H9 (cell line): ENCODE results near the gene EHBP1. TPM values are rescaled to one million over a fixed set of nuclear protein-coding genes. Genes with fewer than 3 reads are reported as not detected.

Source experiments
- DNase-seq: peaks from one replicate; pipeline ENCODE4 v3.0.0-alpha.2; 2017
- H2AFZ ChIP-seq: one replicate; pipeline ENCODE4 v1.6.1; 2013; ENCODE audit warnings: mild to moderate bottlenecking, low read length, control low read depth, moderate library complexity
- H2AK5ac ChIP-seq: 2 replicates; pipeline ENCODE4 v1.6.1; 2013; ENCODE audit warnings: low read length, control low read depth, mixed read lengths; ENCODE audit not compliant: insufficient read length
- H2BK120ac ChIP-seq: one replicate; pipeline ENCODE4 v1.6.1; 2013; ENCODE audit warnings: low read depth, mild to moderate bottlenecking, low read length, control low read depth, inconsistent platforms; ENCODE audit not compliant: poor library complexity, severe bottlenecking
- H2BK12ac ChIP-seq: 2 replicates; pipeline ENCODE4 v1.6.1; 2013; ENCODE audit warnings: low read length, control low read depth, mixed read lengths, low read depth; ENCODE audit not compliant: insufficient read length
- H2BK15ac ChIP-seq: 2 replicates; pipeline ENCODE4 v1.6.1; 2013; ENCODE audit warnings: low read depth, low read length, control low read depth
- H2BK20ac ChIP-seq: one replicate; pipeline ENCODE4 v1.6.1; 2013; ENCODE audit warnings: low read depth, mild to moderate bottlenecking, low read length, control low read depth, inconsistent platforms; ENCODE audit not compliant: poor library complexity, severe bottlenecking
- H2BK5ac ChIP-seq: 2 replicates; pipeline ENCODE4 v1.6.1; 2013; ENCODE audit warnings: low read length, control low read depth, mixed read lengths; ENCODE audit not compliant: insufficient read length
- H3K14ac ChIP-seq: 2 replicates; pipeline ENCODE4 v1.6.1; 2013; ENCODE audit warnings: low read length, control low read depth; ENCODE audit not compliant: insufficient read depth
- H3K18ac ChIP-seq: 2 replicates; pipeline ENCODE4 v1.6.1; 2013; ENCODE audit warnings: low read depth, mild to moderate bottlenecking, mixed read lengths, low read length, control low read depth; ENCODE audit not compliant: insufficient read length
- H3K23ac ChIP-seq: 2 replicates; pipeline ENCODE4 v1.6.1; 2013; ENCODE audit warnings: low read length, control low read depth, mixed read lengths, low read depth; ENCODE audit not compliant: insufficient read length
- H3K23me2 ChIP-seq: 2 replicates; pipeline ENCODE4 v1.6.1; 2013; ENCODE audit warnings: low read depth, mild to moderate bottlenecking, mixed read lengths, low read length, control low read depth; ENCODE audit not compliant: insufficient read length, poor library complexity, severe bottlenecking
- H3K27ac ChIP-seq: 2 replicates; pipeline ENCODE4 v1.5.1; 2013; ENCODE audit warnings: low read length, control low read depth, mixed read lengths, low read depth; ENCODE audit not compliant: insufficient read length
- H3K27me3 ChIP-seq: 2 replicates; pipeline ENCODE4 v1.6.1; 2013; ENCODE audit warnings: low read length, control low read depth, inconsistent platforms; ENCODE audit not compliant: insufficient read depth
- H3K4ac ChIP-seq: 2 replicates; pipeline ENCODE4 v1.6.1; 2013; ENCODE audit warnings: low read depth, mild to moderate bottlenecking, control low read depth, inconsistent platforms, low read length, moderate library complexity
- H3K4me1 ChIP-seq: 2 replicates; pipeline ENCODE4 v1.6.1; 2013; ENCODE audit warnings: low read length, control low read depth, inconsistent platforms; ENCODE audit not compliant: insufficient read depth
- H3K4me2 ChIP-seq: 2 replicates; pipeline ENCODE4 v1.6.1; 2013; ENCODE audit warnings: low read length, control low read depth, mixed read lengths; ENCODE audit not compliant: insufficient read length, insufficient read depth
- H3K56ac ChIP-seq: 2 replicates; pipeline ENCODE4 v1.6.1; 2013; ENCODE audit warnings: low read depth, mild to moderate bottlenecking, mixed read lengths, low read length, control low read depth; ENCODE audit not compliant: insufficient read length
- H3K79me1 ChIP-seq: 2 replicates; pipeline ENCODE4 v1.6.1; 2013; ENCODE audit warnings: low read depth, mild to moderate bottlenecking, moderate library complexity, low read length, control low read depth, inconsistent platforms; ENCODE audit not compliant: insufficient read depth, poor library complexity, severe bottlenecking
- H3K79me2 ChIP-seq: 2 replicates; pipeline ENCODE4 v1.6.1; 2013; ENCODE audit warnings: low read length, control low read depth, inconsistent platforms; ENCODE audit not compliant: insufficient read depth
- H3K9ac ChIP-seq: 2 replicates; pipeline ENCODE4 v1.6.1; 2013; ENCODE audit warnings: low read length, control low read depth, mixed read lengths; ENCODE audit not compliant: insufficient read length; ENCODE audit errors: extremely low read depth
- H3K9me3 ChIP-seq: one replicate; pipeline ENCODE4 v1.6.1; 2013; ENCODE audit warnings: low read depth, low read length, inconsistent platforms; ENCODE audit not compliant: control insufficient read depth
- H3T11ph ChIP-seq: one replicate; pipeline ENCODE4 v1.6.1; 2013; ENCODE audit warnings: mild to moderate bottlenecking, low read length, control low read depth, inconsistent platforms
- H4K20me1 ChIP-seq: one replicate; pipeline ENCODE4 v1.6.1; 2013; ENCODE audit not compliant: control insufficient read depth, insufficient read length, insufficient read depth
- H4K5ac ChIP-seq: 2 replicates; pipeline ENCODE4 v1.6.1; 2013; ENCODE audit warnings: low read depth, mild to moderate bottlenecking, mixed read lengths, low read length, control low read depth; ENCODE audit not compliant: insufficient read length
- H4K8ac ChIP-seq: replicated peaks from 2 replicates; pipeline ENCODE4 v1.6.1; 2013; ENCODE audit warnings: low read length, control low read depth, mixed read lengths, low read depth; ENCODE audit not compliant: insufficient read length
- H4K91ac ChIP-seq: 2 replicates; pipeline ENCODE4 v1.6.1; 2013; ENCODE audit warnings: low read depth, mild to moderate bottlenecking, moderate library complexity, mixed read lengths, low read length, control low read depth; ENCODE audit not compliant: insufficient read length
- H3K27ac Mint-ChIP-seq, 3 experiments: 2 replicates in 2 of 3; 3 replicates in 1 of 3; pipeline ENCODE4 v1.8.0; 2020 to 2021; ENCODE audit warnings: mixed read lengths in 3 of 3, mild to moderate bottlenecking in 1 of 3, moderate library complexity in 1 of 3
- H3K27me3 Mint-ChIP-seq: 2 replicates; pipeline ENCODE4 v1.8.0; 2021; ENCODE audit warnings: low read depth, mild to moderate bottlenecking, moderate library complexity, mixed read lengths
- H3K36me3 Mint-ChIP-seq, 3 experiments: 2 replicates in 2 of 3; 3 replicates in 1 of 3; pipeline ENCODE4 v1.8.0; 2020 to 2021; ENCODE audit warnings: low read depth in 3 of 3, mixed read lengths in 3 of 3; ENCODE audit not compliant: insufficient read depth in 1 of 3
- H3K4me1 Mint-ChIP-seq, 2 experiments: 2 replicates each; pipeline ENCODE4 v1.8.0; 2020; ENCODE audit warnings: mixed read lengths in 2 of 2
- H3K4me3 Mint-ChIP-seq, 2 experiments: 2 replicates in 1 of 2; 3 replicates in 1 of 2; pipeline ENCODE4 v1.8.0; 2020 to 2021; ENCODE audit warnings: mild to moderate bottlenecking in 2 of 2, mixed read lengths in 2 of 2, moderate library complexity in 1 of 2
- H3K9me3 Mint-ChIP-seq, 2 experiments: 2 replicates in 1 of 2; 3 replicates in 1 of 2; pipeline ENCODE4 v1.8.0; 2020; ENCODE audit warnings: mild to moderate bottlenecking in 2 of 2, mixed read lengths in 2 of 2, moderate library complexity in 1 of 2
- WGBS: extraction: QIAGEN DNeasy Blood & Tissue Kit; methylation state at CpG from one replicate; pipeline ENCODE4 v1.1.7; 2013; ENCODE audit warnings: missing lambda C conversion rate, low lambda C conversion rate, mixed read lengths; ENCODE audit not compliant: insufficient read length; ENCODE audit errors: extremely low coverage; 5-methylcytosine and 5-hydroxymethylcytosine counted together
- total RNA-seq: library from RNA; stranded (reverse); gene quantifications from 2 replicates; pipeline ENCODE4 v1.2.1, GENCODE V29; 2021
- TF ChIP-seq, protein P1 (sequence below): fragments of 200-600 bp; sonication (generic); conservative IDR thresholded peaks from 3 replicates; pipeline ENCODE4 v1.8.0; 2021; ENCODE audit warnings: antibody characterized with exemption, mild to moderate bottlenecking

EHBP1 gene
- total RNA-seq, 1 experiment from 2014 or later = 35.6 TPM

DNA sequence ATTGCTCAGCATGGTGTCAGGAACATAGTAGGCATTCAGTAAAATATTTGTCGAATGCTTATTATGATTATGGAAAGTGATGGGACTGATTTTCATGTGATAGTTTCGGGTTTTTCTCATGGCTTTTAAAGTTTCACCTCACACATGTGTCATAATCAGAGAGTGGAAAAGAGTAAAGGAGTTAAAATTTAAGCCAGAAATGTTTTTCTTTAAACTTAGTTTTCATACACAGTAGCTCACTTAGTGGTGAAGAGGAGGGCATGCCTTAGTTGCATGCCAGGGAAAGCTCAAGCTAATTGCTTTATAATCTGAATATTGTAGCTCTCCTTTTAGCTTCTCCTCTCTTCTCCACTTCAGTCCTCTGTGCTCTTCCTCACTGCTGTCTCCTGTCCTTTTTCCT lies 38.0 kb downstream of the EHBP1 start:
- Histone ChIP-seq H3K4me1 (peaks cover 2% of the 10 kb centered on the region; the same call in 1 of the 2 replicates), H3K79me1 (no peaks in the 10 kb centered on the region), H3T11ph (no peak overlapping the region), H3K9me3 (no peaks in the 10 kb centered on the region), H2AFZ (no peak overlapping the region), H3K18ac (no peak overlapping the region), H2AK5ac (no peak overlapping the region), H2BK120ac (no peak overlapping the region), H2BK5ac (no peak overlapping the region), H2BK15ac (no peak overlapping the region), H3K27me3 (no peaks in the 10 kb centered on the region), H2BK20ac (no peak overlapping the region), H3K14ac (no peak overlapping the region), H2BK12ac (no peak overlapping the region), H4K20me1 (no peaks in the 10 kb centered on the region), H3K9ac (no peak overlapping the region), H4K8ac (no peak overlapping the region), H3K23ac (no peak overlapping the region), H3K4me2 (no peak overlapping the region), H4K5ac (no peak overlapping the region), H3K4ac (no peak overlapping the region), H4K91ac (no peak overlapping the region), H3K79me2 (no peaks in the 10 kb centered on the region; the same call in 1 of the 2 replicates), H3K56ac (no peak overlapping the region), H3K27ac (no peak overlapping the region), H3K23me2 (no peaks in the 10 kb centered on the region)
- Mint-ChIP-seq H3K9me3 (peaks cover 0 to 5% of the 10 kb centered on the region in 2 experiments; a peak in 1 of 5 replicates), H3K27me3 (no peaks in the 10 kb centered on the region), H3K4me3 (no peak overlapping the region), H3K36me3 (peaks cover 3 to 7% (median 6%) of the 10 kb centered on the region in 3 experiments), H3K27ac (peak overlapping the region in 2 of 3 experiments; percentile 16 to 36; a peak in 4 of 7 replicates), H3K4me1 (peaks cover 38% of the 10 kb centered on the region in 2 experiments)
- whole genome bisulfite sequencing = no CpG with 5 or more reads among the region's 2 CpGs
- no peak for DNase-seq
- TF ChIP-seq, protein P1, sequence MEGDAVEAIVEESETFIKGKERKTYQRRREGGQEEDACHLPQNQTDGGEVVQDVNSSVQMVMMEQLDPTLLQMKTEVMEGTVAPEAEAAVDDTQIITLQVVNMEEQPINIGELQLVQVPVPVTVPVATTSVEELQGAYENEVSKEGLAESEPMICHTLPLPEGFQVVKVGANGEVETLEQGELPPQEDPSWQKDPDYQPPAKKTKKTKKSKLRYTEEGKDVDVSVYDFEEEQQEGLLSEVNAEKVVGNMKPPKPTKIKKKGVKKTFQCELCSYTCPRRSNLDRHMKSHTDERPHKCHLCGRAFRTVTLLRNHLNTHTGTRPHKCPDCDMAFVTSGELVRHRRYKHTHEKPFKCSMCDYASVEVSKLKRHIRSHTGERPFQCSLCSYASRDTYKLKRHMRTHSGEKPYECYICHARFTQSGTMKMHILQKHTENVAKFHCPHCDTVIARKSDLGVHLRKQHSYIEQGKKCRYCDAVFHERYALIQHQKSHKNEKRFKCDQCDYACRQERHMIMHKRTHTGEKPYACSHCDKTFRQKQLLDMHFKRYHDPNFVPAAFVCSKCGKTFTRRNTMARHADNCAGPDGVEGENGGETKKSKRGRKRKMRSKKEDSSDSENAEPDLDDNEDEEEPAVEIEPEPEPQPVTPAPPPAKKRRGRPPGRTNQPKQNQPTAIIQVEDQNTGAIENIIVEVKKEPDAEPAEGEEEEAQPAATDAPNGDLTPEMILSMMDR = no peak
